NB4 (cell line): ENCODE measurements around the gene TRNAU1AP.

ENCODE experiments used
- MYC ChIP-seq: IDR thresholded peaks from 2 replicates; pipeline ENCODE4 v1.6.1; 2011; ENCODE audit warnings: low read depth, low read length
- POLR2A ChIP-seq: IDR thresholded peaks from 2 replicates; pipeline ENCODE4 v1.6.1; 2011; ENCODE audit warnings: mild to moderate bottlenecking; ENCODE audit not compliant: insufficient read length; ENCODE audit errors: extremely low read depth
- TF ChIP-seq, protein P1 (sequence below): IDR thresholded peaks from one replicate; pipeline ENCODE4 v1.5.1; 2012; ENCODE audit warnings: low read depth, low read length

DNA sequence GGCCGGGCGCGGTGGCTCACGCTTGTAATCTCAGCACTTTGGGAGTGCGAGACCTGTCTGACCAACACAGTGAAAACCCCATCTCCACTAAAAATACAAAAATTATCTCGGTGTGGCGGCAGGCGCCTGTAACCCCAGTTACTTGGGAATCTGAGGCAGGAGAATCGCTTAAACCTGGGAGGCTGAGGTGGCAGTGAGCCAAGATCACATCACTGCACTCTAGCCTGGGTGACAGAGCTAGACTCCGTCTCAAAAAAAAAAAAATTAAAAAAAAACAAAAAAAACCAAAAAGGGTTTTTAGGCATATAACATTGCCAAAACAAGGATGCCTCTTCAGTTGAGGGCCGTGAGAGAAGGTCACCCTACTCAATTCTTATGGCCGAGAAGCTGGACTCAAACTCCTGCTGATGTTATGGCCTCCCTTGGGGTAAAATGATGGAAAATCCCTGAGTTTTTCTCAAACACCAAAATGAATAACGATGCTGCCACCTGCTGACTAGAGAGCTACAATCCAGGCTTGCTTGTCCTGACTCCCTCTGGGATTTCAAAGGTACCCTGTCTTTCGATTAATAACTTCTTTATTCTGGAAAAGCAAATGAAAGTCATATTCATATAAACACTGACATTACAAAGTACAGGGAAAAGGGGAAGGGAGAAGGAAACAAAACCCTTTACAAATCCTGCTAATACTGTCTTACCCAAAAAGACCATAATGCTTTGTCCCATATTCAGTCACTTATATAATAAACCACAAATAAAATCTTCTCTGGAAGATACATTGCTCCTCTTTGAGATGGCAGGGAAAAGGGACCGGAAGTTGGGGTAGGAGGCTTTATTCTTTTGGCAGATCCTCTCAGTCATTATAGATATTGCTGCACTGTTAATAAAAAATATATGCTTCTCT, 49.9 kb downstream of the TRNAU1AP start:
- TF ChIP-seq, protein P1, sequence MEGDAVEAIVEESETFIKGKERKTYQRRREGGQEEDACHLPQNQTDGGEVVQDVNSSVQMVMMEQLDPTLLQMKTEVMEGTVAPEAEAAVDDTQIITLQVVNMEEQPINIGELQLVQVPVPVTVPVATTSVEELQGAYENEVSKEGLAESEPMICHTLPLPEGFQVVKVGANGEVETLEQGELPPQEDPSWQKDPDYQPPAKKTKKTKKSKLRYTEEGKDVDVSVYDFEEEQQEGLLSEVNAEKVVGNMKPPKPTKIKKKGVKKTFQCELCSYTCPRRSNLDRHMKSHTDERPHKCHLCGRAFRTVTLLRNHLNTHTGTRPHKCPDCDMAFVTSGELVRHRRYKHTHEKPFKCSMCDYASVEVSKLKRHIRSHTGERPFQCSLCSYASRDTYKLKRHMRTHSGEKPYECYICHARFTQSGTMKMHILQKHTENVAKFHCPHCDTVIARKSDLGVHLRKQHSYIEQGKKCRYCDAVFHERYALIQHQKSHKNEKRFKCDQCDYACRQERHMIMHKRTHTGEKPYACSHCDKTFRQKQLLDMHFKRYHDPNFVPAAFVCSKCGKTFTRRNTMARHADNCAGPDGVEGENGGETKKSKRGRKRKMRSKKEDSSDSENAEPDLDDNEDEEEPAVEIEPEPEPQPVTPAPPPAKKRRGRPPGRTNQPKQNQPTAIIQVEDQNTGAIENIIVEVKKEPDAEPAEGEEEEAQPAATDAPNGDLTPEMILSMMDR, result peak; percentile 67
- TF ChIP-seq POLR2A (no peak), MYC (no peak)
